Inferior parietal cortex (tissue), 1 donor: Measurements from ENCODE around the gene ORC1.
"Not testable (repeated sequence)": the region's sequence is repeated elsewhere in the genome, so short reads cannot be mapped to it uniquely, and the experiment has no call there.

ENCODE experiments used
- DNase-seq: peaks from one replicate; pipeline ENCODE4 v3.0.0-alpha.2; 2016; ENCODE audit errors: extremely low spot score

Gene ORC1

GRCh38 chr1:52386458-52386857 is 17.8 kb downstream of the ORC1 start:
- no peak for DNase-seq

GRCh38 chr1:52385376-52385775 is 18.8 kb downstream of the ORC1 start:
- no peak for DNase-seq

- not testable (repeated sequence) for DNase-seq
These were observed 34.4 kb downstream of the ORC1 start for GRCh38 chr1:52369851-52370250.

GRCh38 chr1:52368383-52369172 is 35.6 kb downstream of the ORC1 start:
- DNase-seq, result peak; percentile 31

- no peak for DNase-seq
These were observed 37.0 kb downstream of the ORC1 start for GRCh38 chr1:52367272-52367671.

GRCh38 chr1:52366517-52366827 is 37.8 kb downstream of the ORC1 start:
- DNase-seq, result no peak

- DNase-seq, result peak; percentile 93
These were observed 38.3 kb downstream of the ORC1 start, which contains the start of gene CC2D1B for GRCh38 chr1:52365746-52366516. Gene CC2D1B (minus strand): TSS chr1:52366205. CDS start chr1:52364620, 1,585 bp downstream.

GRCh38 chr1:52365071-52365745 is 39.0 kb downstream of the ORC1 start:
- DNase-seq, result peak; percentile 45

- no peak for DNase-seq
These were observed 39.9 kb downstream of the ORC1 start for GRCh38 chr1:52364235-52364839.

- no peak for DNase-seq
These were observed 43.6 kb downstream of the ORC1 start for GRCh38 chr1:52360595-52360968.

GRCh38 chr1:52359676-52360594 is 44.3 kb downstream of the ORC1 start:
- no peak for DNase-seq

GRCh38 chr1:52358851-52359497 is 45.2 kb downstream of the ORC1 start:
- no peak for DNase-seq

- no peak for DNase-seq
These were observed 46.8 kb downstream of the ORC1 start for GRCh38 chr1:52357397-52357796.

- DNase-seq, result no peak
These were observed 47.3 kb downstream of the ORC1 start for GRCh38 chr1:52356818-52357355.

GRCh38 chr1:52355847-52356505 is 48.2 kb downstream of the ORC1 start:
- no peak for DNase-seq

- no peak for DNase-seq
These were observed 48.8 kb downstream of the ORC1 start for GRCh38 chr1:52355436-52355835.

- no peak for DNase-seq
These were observed 51.5 kb downstream of the ORC1 start for GRCh38 chr1:52352690-52353089.

- DNase-seq, result peak; percentile 46
These were observed 55.4 kb downstream of the ORC1 start for GRCh38 chr1:52348704-52349300.

GRCh38 chr1:52346653-52347052 is 57.6 kb downstream of the ORC1 start:
- DNase-seq, result no peak
